Liver (tissue), 9 donors: Measurements from ENCODE around the gene BHLHE23. TPM values are rescaled to one million over a fixed set of nuclear protein-coding genes. Genes with fewer than 3 reads are reported as not detected.

Experiments
- DNase-seq: peaks from one replicate; pipeline ENCODE4 v3.0.0-alpha.2; 2017; ENCODE audit warnings: low spot score
- H3K27ac ChIP-seq, 2 donors: one replicate each; pipeline ENCODE4 v1.7.0; 2013; ENCODE audit warnings: inconsistent platforms in 2 of 2, low read length in 2 of 2, control low read depth in 1 of 2, low read depth in 1 of 2, mild to moderate bottlenecking in 1 of 2
- H3K27me3 ChIP-seq, 4 donors: one replicate each; pipeline versions ENCODE4 v1.6.1 to v1.7.0; 2013; ENCODE audit warnings: low read length in 3 of 4, inconsistent platforms in 1 of 4, mild to moderate bottlenecking in 1 of 4, moderate library complexity in 1 of 4; ENCODE audit not compliant: control insufficient read depth in 4 of 4, insufficient read depth in 4 of 4
- H3K36me3 ChIP-seq, 4 donors: one replicate each; pipeline versions ENCODE4 v1.6.1 to v1.7.0; 2013; ENCODE audit warnings: low read length in 3 of 4, mild to moderate bottlenecking in 3 of 4, low read depth in 1 of 4, moderate library complexity in 1 of 4; ENCODE audit not compliant: control insufficient read depth in 4 of 4, insufficient read depth in 3 of 4
- H3K4me1 ChIP-seq, 4 donors: one replicate each; pipeline versions ENCODE4 v1.6.1 to v1.7.0; 2013; ENCODE audit warnings: low read length in 3 of 4, mild to moderate bottlenecking in 3 of 4, moderate library complexity in 1 of 4; ENCODE audit not compliant: control insufficient read depth in 4 of 4, insufficient read depth in 4 of 4
- H3K4me3 ChIP-seq, 3 donors: one replicate each; pipeline versions ENCODE4 v1.6.1 to v1.7.0; 2013; ENCODE audit warnings: low read length in 3 of 3, control low read depth in 1 of 3, low read depth in 1 of 3, mild to moderate bottlenecking in 1 of 3
- H3K9ac ChIP-seq, 2 donors: one replicate each; pipeline ENCODE4 v1.7.0; 2013; ENCODE audit warnings: low read length in 2 of 2, mild to moderate bottlenecking in 2 of 2, moderate library complexity in 2 of 2, control low read depth in 1 of 2, low read depth in 1 of 2
- H3K9me3 ChIP-seq, 4 donors: one replicate each; pipeline versions ENCODE4 v1.6.1 to v1.7.0; 2013; ENCODE audit warnings: low read length in 3 of 4; ENCODE audit not compliant: control insufficient read depth in 4 of 4
- EGR1 ChIP-seq, 2 donors: IDR thresholded peaks; 2 replicates each; pipeline ENCODE4 v1.6.1; 2016 to 2018; ENCODE audit warnings: antibody characterized with exemption in 2 of 2, low read depth in 2 of 2
- FOXA1 ChIP-seq: IDR thresholded peaks from 2 replicates; pipeline ENCODE4 v1.6.1; 2016; ENCODE audit warnings: antibody characterized with exemption
- FOXA2 ChIP-seq: IDR thresholded peaks from 2 replicates; pipeline ENCODE4 v1.6.1; 2016; ENCODE audit warnings: antibody characterized with exemption
- GABPA ChIP-seq, 2 donors: IDR thresholded peaks in 1 of 2; conservative IDR thresholded peaks in 1 of 2; 2 replicates each; pipeline ENCODE4 v1.6.1; 2016; ENCODE audit warnings: antibody characterized with exemption in 2 of 2, mild to moderate bottlenecking in 1 of 2, moderate library complexity in 1 of 2
- HNF4G ChIP-seq: IDR thresholded peaks from 2 replicates; pipeline ENCODE4 v1.6.1; 2016; ENCODE audit warnings: antibody characterized with exemption
- JUND ChIP-seq, 2 donors: IDR thresholded peaks; 2 replicates each; pipeline ENCODE4 v1.6.1; 2016; ENCODE audit warnings: antibody characterized with exemption in 2 of 2
- NR2F2 ChIP-seq: IDR thresholded peaks from 2 replicates; pipeline ENCODE4 v1.6.1; 2016; ENCODE audit warnings: antibody characterized with exemption
- RAD21 ChIP-seq, 2 donors: IDR thresholded peaks; 2 replicates each; pipeline ENCODE4 v1.6.1; 2016; ENCODE audit warnings: antibody characterized with exemption in 2 of 2, mild to moderate bottlenecking in 2 of 2
- RXRA ChIP-seq, 2 donors: IDR thresholded peaks; 2 replicates each; pipeline ENCODE4 v1.6.1; 2017 to 2018; ENCODE audit warnings: antibody characterized with exemption in 2 of 2, mild to moderate bottlenecking in 1 of 2
- SP1 ChIP-seq: IDR thresholded peaks from 2 replicates; pipeline ENCODE4 v1.6.1; 2018; ENCODE audit warnings: antibody characterized with exemption, mild to moderate bottlenecking
- TAF1 ChIP-seq: conservative IDR thresholded peaks from 2 replicates; pipeline ENCODE4 v1.6.1; 2016; ENCODE audit warnings: antibody characterized with exemption, mild to moderate bottlenecking
- YY1 ChIP-seq: IDR thresholded peaks from 2 replicates; pipeline ENCODE4 v1.6.1; 2016; ENCODE audit warnings: antibody characterized with exemption, mild to moderate bottlenecking
- WGBS: extraction: QIAGEN DNeasy Blood & Tissue Kit; methylation state at CpG from one replicate; pipeline ENCODE4 v1.1.7; 2013; 5-methylcytosine and 5-hydroxymethylcytosine counted together
- polyA plus RNA-seq, 2 donors: library from polyadenylated mRNA; stranded (reverse) in 1 of 2; unstranded in 1 of 2; fragments of 200-250 nt in 1 of 2; fragments of >200 nt in 1 of 2; fragmentation: Nextera tagmentation in 1 of 2; extraction: Ambion mirVana in 1 of 2; gene quantifications; one replicate each; pipeline versions ENCODE4 v1.2.1 to v1.2.3, GENCODE V29; 2013 to 2015
- total RNA-seq, 2 donors: library from RNA; depleted of rRNA; stranded (reverse); fragments of >200 nt; gene quantifications; one replicate each; pipeline ENCODE4 v1.2.3, GENCODE V29; 2014
- TF ChIP-seq, protein P1 (sequence below): IDR thresholded peaks from 2 replicates; pipeline ENCODE4 v1.6.1; 2016; ENCODE audit warnings: antibody characterized with exemption
- TF ChIP-seq, protein P2 (sequence below): fragments of 150-350 bp; IDR thresholded peaks from 2 replicates; pipeline ENCODE4 v1.5.1; 2017; ENCODE audit warnings: improper control_type of control experiment, low read depth, low read length; ENCODE audit not compliant: missing input control
- TF ChIP-seq, protein P3 (sequence below): IDR thresholded peaks from 2 replicates; pipeline ENCODE4 v1.6.1; 2016; ENCODE audit warnings: antibody characterized with exemption
- TF ChIP-seq, protein P4 (sequence below): IDR thresholded peaks from 2 replicates; pipeline ENCODE4 v1.6.1; 2016; ENCODE audit warnings: antibody characterized with exemption, mild to moderate bottlenecking
- TF ChIP-seq, protein P5 (sequence below): IDR thresholded peaks from 2 replicates; pipeline ENCODE4 v1.6.1; 2016; ENCODE audit warnings: antibody characterized with exemption
- donor health status: healthy.
- donor health status: healthy.
- donor health status: healthy.
- donor health status: healthy.
- donor health status: healthy.

Gene BHLHE23
- total and polyA plus RNA-seq, 4 donors: not detected

DNA sequence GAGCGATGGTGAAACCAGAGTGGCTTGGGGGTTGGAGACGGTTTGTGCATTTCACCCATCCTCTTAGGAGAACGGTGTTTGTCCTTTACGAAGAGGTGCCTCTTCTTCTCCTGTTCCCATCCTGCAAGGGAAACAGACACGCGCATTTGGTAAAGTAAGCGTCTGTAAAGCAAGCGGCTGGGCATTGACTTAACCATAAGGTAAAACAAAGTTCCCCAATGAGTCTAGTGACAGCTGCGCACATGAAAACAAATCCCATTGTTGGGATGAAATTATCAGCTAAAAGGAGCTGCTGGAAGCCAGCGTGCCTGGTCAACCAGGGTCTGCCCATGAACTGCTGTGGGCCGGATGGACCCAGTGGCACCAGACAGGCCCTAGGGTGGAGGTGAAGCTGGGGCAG lies 5.8 kb downstream of the BHLHE23 start:
- Histone ChIP-seq H3K4me3 (no peak overlapping the region), H3K9ac (no peak overlapping the region), H3K36me3 (no peaks in the 10 kb centered on the region), H3K9me3 (no peaks in the 10 kb centered on the region), H3K27me3 (peaks cover 2 to 24% (median 17%) of the 10 kb centered on the region in 4 donors), H3K4me1 (peaks cover 0 to 2% (median under 1%) of the 10 kb centered on the region in 4 donors), H3K27ac (no peak overlapping the region)
- DNase-seq: no peak
- 47% methylated on average over 11 of the region's 11 CpGs for WGBS
- TF ChIP-seq RAD21 (IDR thresholded peaks at IDR 0.05) (no peak), TAF1 (no peak), SP1 (no peak), FOXA2 (no peak), JUND (IDR thresholded peaks at IDR 0.05) (no peak), RXRA (IDR thresholded peaks at IDR 0.05) (no peak), HNF4G (no peak)

DNA sequence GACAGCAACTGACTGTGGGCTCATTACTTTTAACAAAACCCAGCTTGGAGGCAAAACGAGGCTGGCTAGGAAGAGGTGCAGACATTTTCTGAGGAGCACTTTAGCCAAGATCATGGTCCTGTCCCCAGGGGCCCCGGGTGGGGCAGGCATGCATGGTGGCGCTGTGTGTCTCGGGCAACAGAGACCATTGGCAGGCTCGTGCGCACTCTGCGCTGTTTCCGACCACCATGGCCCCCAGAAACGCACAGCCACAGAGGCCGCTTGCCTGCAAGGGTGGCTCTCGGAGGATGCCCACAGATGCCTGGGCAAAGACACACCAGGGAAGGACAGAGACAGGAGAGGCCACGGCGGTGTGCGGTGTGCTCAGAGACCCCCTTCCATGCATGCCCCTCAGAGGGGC lies 6.7 kb downstream of the BHLHE23 start:
- Histone ChIP-seq H3K9ac (no peak overlapping the region), H3K36me3 (no peaks in the 10 kb centered on the region), H3K4me1 (peaks cover 0 to 2% (median 0%) of the 10 kb centered on the region in 4 donors), H3K9me3 (no peaks in the 10 kb centered on the region), H3K4me3 (no peak overlapping the region), H3K27me3 (peaks cover 2 to 22% (median 12%) of the 10 kb centered on the region in 4 donors), H3K27ac (no peak overlapping the region)
- no peak for TF ChIP-seq NR2F2
- no peak for TF ChIP-seq SP1
- TF ChIP-seq GABPA (IDR thresholded peaks at IDR 0.05 in 1 of 2, conservative IDR thresholded peaks at IDR 0.05 in 1 of 2): no peak
- TF ChIP-seq RAD21 (IDR thresholded peaks at IDR 0.05): no peak
- no peak for TF ChIP-seq FOXA2
- no peak for TF ChIP-seq FOXA1
- TF ChIP-seq HNF4G: no peak
- TF ChIP-seq, protein P1, sequence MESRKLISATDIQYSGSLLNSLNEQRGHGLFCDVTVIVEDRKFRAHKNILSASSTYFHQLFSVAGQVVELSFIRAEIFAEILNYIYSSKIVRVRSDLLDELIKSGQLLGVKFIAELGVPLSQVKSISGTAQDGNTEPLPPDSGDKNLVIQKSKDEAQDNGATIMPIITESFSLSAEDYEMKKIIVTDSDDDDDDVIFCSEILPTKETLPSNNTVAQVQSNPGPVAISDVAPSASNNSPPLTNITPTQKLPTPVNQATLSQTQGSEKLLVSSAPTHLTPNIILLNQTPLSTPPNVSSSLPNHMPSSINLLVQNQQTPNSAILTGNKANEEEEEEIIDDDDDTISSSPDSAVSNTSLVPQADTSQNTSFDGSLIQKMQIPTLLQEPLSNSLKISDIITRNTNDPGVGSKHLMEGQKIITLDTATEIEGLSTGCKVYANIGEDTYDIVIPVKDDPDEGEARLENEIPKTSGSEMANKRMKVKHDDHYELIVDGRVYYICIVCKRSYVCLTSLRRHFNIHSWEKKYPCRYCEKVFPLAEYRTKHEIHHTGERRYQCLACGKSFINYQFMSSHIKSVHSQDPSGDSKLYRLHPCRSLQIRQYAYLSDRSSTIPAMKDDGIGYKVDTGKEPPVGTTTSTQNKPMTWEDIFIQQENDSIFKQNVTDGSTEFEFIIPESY: no peak
- TF ChIP-seq EGR1 (IDR thresholded peaks at IDR 0.05; ENCODE audit: low read depth in 2 of 2): no peak
- TF ChIP-seq, protein P2, sequence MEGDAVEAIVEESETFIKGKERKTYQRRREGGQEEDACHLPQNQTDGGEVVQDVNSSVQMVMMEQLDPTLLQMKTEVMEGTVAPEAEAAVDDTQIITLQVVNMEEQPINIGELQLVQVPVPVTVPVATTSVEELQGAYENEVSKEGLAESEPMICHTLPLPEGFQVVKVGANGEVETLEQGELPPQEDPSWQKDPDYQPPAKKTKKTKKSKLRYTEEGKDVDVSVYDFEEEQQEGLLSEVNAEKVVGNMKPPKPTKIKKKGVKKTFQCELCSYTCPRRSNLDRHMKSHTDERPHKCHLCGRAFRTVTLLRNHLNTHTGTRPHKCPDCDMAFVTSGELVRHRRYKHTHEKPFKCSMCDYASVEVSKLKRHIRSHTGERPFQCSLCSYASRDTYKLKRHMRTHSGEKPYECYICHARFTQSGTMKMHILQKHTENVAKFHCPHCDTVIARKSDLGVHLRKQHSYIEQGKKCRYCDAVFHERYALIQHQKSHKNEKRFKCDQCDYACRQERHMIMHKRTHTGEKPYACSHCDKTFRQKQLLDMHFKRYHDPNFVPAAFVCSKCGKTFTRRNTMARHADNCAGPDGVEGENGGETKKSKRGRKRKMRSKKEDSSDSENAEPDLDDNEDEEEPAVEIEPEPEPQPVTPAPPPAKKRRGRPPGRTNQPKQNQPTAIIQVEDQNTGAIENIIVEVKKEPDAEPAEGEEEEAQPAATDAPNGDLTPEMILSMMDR: no peak
- TF ChIP-seq YY1: no peak
- TF ChIP-seq, protein P3, sequence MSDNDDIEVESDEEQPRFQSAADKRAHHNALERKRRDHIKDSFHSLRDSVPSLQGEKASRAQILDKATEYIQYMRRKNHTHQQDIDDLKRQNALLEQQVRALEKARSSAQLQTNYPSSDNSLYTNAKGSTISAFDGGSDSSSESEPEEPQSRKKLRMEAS: no peak
- no peak for DNase-seq
- 82% methylated on average over 14 of the region's 14 CpGs for WGBS

DNA sequence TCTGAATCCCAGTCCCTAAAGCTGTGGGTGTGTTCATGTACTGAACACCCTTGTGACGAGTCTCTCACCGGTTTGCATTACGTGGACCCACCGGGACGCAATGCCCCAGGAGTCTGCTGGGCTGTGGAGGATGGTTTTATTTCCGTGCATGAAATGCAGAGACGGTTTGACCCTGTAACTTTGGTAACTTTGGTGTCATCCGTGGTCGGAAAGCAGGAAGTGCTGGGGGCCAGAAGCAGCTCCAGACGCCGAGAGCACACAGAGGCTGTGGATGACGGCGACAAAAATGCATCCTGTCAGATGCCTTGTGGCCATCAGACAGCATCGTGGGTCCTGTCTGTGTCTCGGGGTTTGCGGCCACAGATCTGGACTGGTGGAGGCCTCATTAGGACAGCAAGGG lies 7.2 kb downstream of the BHLHE23 start:
- TF ChIP-seq, protein P4, sequence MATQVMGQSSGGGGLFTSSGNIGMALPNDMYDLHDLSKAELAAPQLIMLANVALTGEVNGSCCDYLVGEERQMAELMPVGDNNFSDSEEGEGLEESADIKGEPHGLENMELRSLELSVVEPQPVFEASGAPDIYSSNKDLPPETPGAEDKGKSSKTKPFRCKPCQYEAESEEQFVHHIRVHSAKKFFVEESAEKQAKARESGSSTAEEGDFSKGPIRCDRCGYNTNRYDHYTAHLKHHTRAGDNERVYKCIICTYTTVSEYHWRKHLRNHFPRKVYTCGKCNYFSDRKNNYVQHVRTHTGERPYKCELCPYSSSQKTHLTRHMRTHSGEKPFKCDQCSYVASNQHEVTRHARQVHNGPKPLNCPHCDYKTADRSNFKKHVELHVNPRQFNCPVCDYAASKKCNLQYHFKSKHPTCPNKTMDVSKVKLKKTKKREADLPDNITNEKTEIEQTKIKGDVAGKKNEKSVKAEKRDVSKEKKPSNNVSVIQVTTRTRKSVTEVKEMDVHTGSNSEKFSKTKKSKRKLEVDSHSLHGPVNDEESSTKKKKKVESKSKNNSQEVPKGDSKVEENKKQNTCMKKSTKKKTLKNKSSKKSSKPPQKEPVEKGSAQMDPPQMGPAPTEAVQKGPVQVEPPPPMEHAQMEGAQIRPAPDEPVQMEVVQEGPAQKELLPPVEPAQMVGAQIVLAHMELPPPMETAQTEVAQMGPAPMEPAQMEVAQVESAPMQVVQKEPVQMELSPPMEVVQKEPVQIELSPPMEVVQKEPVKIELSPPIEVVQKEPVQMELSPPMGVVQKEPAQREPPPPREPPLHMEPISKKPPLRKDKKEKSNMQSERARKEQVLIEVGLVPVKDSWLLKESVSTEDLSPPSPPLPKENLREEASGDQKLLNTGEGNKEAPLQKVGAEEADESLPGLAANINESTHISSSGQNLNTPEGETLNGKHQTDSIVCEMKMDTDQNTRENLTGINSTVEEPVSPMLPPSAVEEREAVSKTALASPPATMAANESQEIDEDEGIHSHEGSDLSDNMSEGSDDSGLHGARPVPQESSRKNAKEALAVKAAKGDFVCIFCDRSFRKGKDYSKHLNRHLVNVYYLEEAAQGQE: no peak
- TF ChIP-seq RXRA (IDR thresholded peaks at IDR 0.05): no peak
- TF ChIP-seq SP1: no peak
- TF ChIP-seq HNF4G: no peak
- TF ChIP-seq, protein P3: no peak
- no peak for TF ChIP-seq YY1
- no peak for TF ChIP-seq FOXA1
- no peak for TF ChIP-seq FOXA2
- TF ChIP-seq EGR1 (IDR thresholded peaks at IDR 0.05; ENCODE audit: low read depth in 2 of 2): no peak
- TF ChIP-seq, protein P5, sequence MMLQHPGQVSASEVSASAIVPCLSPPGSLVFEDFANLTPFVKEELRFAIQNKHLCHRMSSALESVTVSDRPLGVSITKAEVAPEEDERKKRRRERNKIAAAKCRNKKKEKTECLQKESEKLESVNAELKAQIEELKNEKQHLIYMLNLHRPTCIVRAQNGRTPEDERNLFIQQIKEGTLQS: no peak
- TF ChIP-seq GABPA (IDR thresholded peaks at IDR 0.05 in 1 of 2, conservative IDR thresholded peaks at IDR 0.05 in 1 of 2): no peak
- TF ChIP-seq TAF1: no peak
- TF ChIP-seq, protein P1: no peak
- DNase-seq: no peak
- 69% methylated on average over 16 of the region's 16 CpGs for WGBS
- no peak overlapping the region for H3K27ac ChIP-seq
- no peaks in the 10 kb centered on the region for H3K36me3 ChIP-seq
- no peaks in the 10 kb centered on the region for H3K9me3 ChIP-seq
- no peaks in the 10 kb centered on the region for H3K4me1 ChIP-seq
- H3K27me3 ChIP-seq: peaks cover 0 to 22% (median 11%) of the 10 kb centered on the region in 4 donors
- no peak overlapping the region for H3K9ac ChIP-seq
- no peak overlapping the region for H3K4me3 ChIP-seq
